ENCODE data around the gene RASA3.

The RASA3 gene

DNA sequence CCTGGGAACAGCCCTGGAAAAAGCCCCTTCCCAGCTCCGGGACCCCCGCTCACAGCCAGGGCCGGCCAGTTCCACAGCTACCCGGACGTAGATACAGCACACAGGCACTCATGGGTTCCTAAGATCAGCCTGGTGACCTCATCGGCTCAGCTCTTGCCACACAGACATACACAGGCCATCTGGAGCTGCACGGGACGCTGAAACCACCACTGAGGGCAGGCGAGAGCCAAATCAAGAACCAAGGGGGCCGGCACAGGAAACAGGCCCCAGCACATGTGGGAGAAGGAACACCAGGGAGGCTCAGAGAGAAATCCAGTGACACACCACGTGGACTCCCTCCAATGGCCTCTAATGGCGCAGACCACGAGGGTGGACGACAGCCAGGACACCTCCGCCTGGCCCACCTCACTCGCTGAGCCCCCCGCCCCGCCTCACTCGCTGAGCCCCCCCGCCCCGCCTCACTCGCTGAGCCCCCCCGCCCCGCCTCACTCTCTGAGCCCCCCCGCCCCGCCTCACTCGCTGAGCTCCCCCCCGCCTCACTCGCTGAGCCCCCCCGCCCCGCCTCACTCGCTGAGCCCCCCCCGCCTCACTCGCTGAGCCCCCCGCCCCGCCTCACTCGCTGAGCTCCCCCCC, 88.9 kb downstream of the RASA3 start:
- DNase-seq (no peak), ATAC-seq (ENCODE audit: insufficient read depth, low read depth) (peak; percentile 52; the same call in 1 of the 3 replicates)
- H2AFZ ChIP-seq (ENCODE audit: low read depth, low read length): no peak overlapping the region
- no peaks in the 10 kb centered on the region for H3K4me1 ChIP-seq (ENCODE audit: insufficient read depth, low read length)
- H3K4me2 ChIP-seq (ENCODE audit: insufficient read depth, low read length): no peak overlapping the region
- H4K20me1 ChIP-seq (ENCODE audit: insufficient read depth, low read length): peaks cover 52% of the 10 kb centered on the region
- no peaks in the 10 kb centered on the region for H3K27me3 ChIP-seq (ENCODE audit: insufficient read depth, low read length, poor library complexity)
- TF ChIP-seq, protein P1, sequence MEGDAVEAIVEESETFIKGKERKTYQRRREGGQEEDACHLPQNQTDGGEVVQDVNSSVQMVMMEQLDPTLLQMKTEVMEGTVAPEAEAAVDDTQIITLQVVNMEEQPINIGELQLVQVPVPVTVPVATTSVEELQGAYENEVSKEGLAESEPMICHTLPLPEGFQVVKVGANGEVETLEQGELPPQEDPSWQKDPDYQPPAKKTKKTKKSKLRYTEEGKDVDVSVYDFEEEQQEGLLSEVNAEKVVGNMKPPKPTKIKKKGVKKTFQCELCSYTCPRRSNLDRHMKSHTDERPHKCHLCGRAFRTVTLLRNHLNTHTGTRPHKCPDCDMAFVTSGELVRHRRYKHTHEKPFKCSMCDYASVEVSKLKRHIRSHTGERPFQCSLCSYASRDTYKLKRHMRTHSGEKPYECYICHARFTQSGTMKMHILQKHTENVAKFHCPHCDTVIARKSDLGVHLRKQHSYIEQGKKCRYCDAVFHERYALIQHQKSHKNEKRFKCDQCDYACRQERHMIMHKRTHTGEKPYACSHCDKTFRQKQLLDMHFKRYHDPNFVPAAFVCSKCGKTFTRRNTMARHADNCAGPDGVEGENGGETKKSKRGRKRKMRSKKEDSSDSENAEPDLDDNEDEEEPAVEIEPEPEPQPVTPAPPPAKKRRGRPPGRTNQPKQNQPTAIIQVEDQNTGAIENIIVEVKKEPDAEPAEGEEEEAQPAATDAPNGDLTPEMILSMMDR (IDR thresholded peaks at IDR 0.05; ENCODE audit: borderline replicate concordance, extremely low read depth, low read length, poor library complexity, severe bottlenecking): no peak
- no peak for TF ChIP-seq EZH2 (IDR thresholded peaks at IDR 0.05; ENCODE audit: borderline replicate concordance, low read depth, low read length, severe bottlenecking)
- H3K36me3 ChIP-seq (ENCODE audit: insufficient read depth, low read length): peaks cover 27% of the 10 kb centered on the region
- no peak overlapping the region for H3K9ac ChIP-seq (ENCODE audit: low read depth, low read length)
- H3K79me2 ChIP-seq (ENCODE audit: insufficient read depth, low read length): peaks cover 49% of the 10 kb centered on the region
- H3K9me3 ChIP-seq (ENCODE audit: insufficient read depth, low read length, severe bottlenecking): no peaks in the 10 kb centered on the region
- H3K27ac ChIP-seq (ENCODE audit: low read length): no peak overlapping the region
- H3K4me3 ChIP-seq (ENCODE audit: low read depth in 1 of 2, low read length in 2 of 2): no peak overlapping the region

DNA sequence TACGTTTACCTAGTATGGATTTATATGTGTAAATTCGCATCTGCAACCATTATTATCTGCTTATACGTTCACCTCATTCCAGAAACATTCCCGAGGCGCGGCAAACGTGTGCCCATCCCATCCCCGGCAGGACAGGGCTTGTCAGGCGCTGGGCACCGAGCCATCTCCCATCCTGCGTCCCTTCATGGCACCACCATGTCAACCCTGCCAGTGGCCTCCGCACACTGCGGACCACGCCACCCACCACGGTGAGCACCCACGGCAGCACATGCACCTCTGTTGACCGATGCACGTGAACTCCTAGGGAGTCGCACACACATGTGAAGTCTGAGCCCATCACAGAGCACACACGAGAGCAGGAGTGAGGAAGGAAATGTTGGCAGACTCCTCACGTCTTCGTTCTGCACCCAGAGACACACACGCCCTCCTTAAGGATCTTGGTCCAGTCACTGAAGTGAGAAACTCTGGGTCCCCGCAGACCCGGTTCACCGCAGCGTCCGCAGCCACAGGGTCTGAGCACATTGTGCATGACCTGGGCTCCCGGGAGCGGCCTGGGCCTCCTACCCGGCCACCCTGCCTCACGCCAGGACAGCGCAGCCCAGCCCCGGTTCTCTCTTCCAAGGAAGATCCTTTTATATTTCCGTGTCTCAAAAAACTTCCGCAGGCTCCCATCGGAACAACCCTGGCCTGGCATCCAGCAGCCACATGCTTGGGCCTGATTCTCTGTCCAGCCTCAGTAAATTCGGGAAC, 90.2 kb downstream of the RASA3 start:
- H3K27ac ChIP-seq (ENCODE audit: low read length): no peak overlapping the region
- H3K36me3 ChIP-seq (ENCODE audit: insufficient read depth, low read length): peaks cover 34% of the 10 kb centered on the region
- H3K27me3 ChIP-seq (ENCODE audit: insufficient read depth, low read length, poor library complexity): no peaks in the 10 kb centered on the region
- H3K4me3 ChIP-seq (ENCODE audit: low read depth in 1 of 2, low read length in 2 of 2): no peak overlapping the region
- H3K4me2 ChIP-seq (ENCODE audit: insufficient read depth, low read length): no peak overlapping the region
- peaks cover 64% of the 10 kb centered on the region for H4K20me1 ChIP-seq (ENCODE audit: insufficient read depth, low read length)
- ATAC-seq (ENCODE audit: insufficient read depth, low read depth) (no peak), DNase-seq (no peak)
- peaks cover 56% of the 10 kb centered on the region for H3K79me2 ChIP-seq (ENCODE audit: insufficient read depth, low read length)
- H3K4me1 ChIP-seq (ENCODE audit: insufficient read depth, low read length): no peaks in the 10 kb centered on the region
- TF ChIP-seq, protein P1 (IDR thresholded peaks at IDR 0.05; ENCODE audit: borderline replicate concordance, extremely low read depth, low read length, poor library complexity, severe bottlenecking): no peak
- TF ChIP-seq EZH2 (IDR thresholded peaks at IDR 0.05; ENCODE audit: borderline replicate concordance, low read depth, low read length, severe bottlenecking): no peak
- H3K9ac ChIP-seq (ENCODE audit: low read depth, low read length): no peak overlapping the region
- no peak overlapping the region for H2AFZ ChIP-seq (ENCODE audit: low read depth, low read length)
- H3K9me3 ChIP-seq (ENCODE audit: insufficient read depth, low read length, severe bottlenecking): no peaks in the 10 kb centered on the region

DNA sequence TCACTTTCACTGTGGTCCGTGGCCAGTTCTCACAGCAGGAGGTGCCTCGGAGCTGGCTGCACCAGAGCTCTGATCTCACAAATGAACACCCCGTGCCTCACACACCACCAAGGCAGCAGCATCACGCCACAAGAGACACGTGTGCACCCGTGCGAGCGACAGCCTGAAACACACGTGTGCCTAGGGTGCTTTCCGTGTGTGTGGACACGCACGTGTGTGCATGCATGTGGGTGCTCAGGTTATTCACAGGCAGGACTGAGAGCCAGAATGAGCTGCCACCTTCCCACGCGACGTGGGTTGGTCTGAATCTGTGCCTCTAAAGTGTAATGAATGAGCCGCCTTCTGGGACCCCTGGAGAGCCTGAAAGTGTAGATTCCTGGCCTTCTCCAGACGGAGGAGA, 90.9 kb downstream of the RASA3 start:
- Histone ChIP-seq H2AFZ (ENCODE audit: low read depth, low read length) (no peak overlapping the region), H3K9ac (ENCODE audit: low read depth, low read length) (no peak overlapping the region), H3K9me3 (ENCODE audit: insufficient read depth, low read length, severe bottlenecking) (no peaks in the 10 kb centered on the region), H3K79me2 (ENCODE audit: insufficient read depth, low read length) (peaks cover 58% of the 10 kb centered on the region), H3K4me2 (ENCODE audit: insufficient read depth, low read length) (no peak overlapping the region), H3K27ac (ENCODE audit: low read length) (no peak overlapping the region), H3K4me1 (ENCODE audit: insufficient read depth, low read length) (no peaks in the 10 kb centered on the region), H4K20me1 (ENCODE audit: insufficient read depth, low read length) (peaks cover 66% of the 10 kb centered on the region), H3K36me3 (ENCODE audit: insufficient read depth, low read length) (peaks cover 40% of the 10 kb centered on the region), H3K4me3 (ENCODE audit: low read depth in 1 of 2, low read length in 2 of 2) (no peak overlapping the region), H3K27me3 (ENCODE audit: insufficient read depth, low read length, poor library complexity) (no peaks in the 10 kb centered on the region)
- TF ChIP-seq, protein P1 (IDR thresholded peaks at IDR 0.05; ENCODE audit: borderline replicate concordance, extremely low read depth, low read length, poor library complexity, severe bottlenecking): no peak
- no peak for TF ChIP-seq EZH2 (IDR thresholded peaks at IDR 0.05; ENCODE audit: borderline replicate concordance, low read depth, low read length, severe bottlenecking)
- DNase-seq (no peak), ATAC-seq (ENCODE audit: insufficient read depth, low read depth) (no peak)

Measured in DND-41 (cell line).